DOHH2 (cell line): ENCODE data around the gene ARL4D.
"Not testable (repeated sequence)": the region's sequence is repeated elsewhere in the genome, so short reads cannot be mapped to it uniquely, and the experiment has no call there.

Experiments used
- CTCF ChIP-seq: fragments of 200-600 bp; sonication (generic); IDR thresholded peaks from one replicate; pipeline ENCODE4 v1.5.1; 2014; ENCODE audit warnings: antibody characterized with exemption, mild to moderate bottlenecking, low read depth, low read length; ENCODE audit not compliant: poor library complexity, severe bottlenecking
- EZH2phosphoT487 ChIP-seq: fragments of 200-600 bp; sonication (generic); IDR thresholded peaks from 2 replicates; pipeline ENCODE4 v1.6.1; 2017; ENCODE audit warnings: borderline replicate concordance, mild to moderate bottlenecking, antibody characterized with exemption, low read length, moderate library complexity, mixed read lengths

GRCh38 chr17:43365921-43366320 lies 32.9 kb upstream of the ARL4D start:
- not testable (repeated sequence) for TF ChIP-seq CTCF, EZH2phosphoT487
